Skeletal muscle tissue (tissue), 4 donors: ENCODE data around the gene LDLRAD3. TPM values are rescaled to one million over a fixed set of nuclear protein-coding genes. Genes with fewer than 3 reads are reported as not detected.

ENCODE experiments used
- H3K27ac ChIP-seq: one replicate; pipeline ENCODE4 v1.7.0; 2013; ENCODE audit warnings: mild to moderate bottlenecking, low read depth, low read length, inconsistent platforms
- H3K27me3 ChIP-seq, 3 donors: one replicate each; pipeline ENCODE4 v1.7.0; 2013; ENCODE audit warnings: low read length in 3 of 3; ENCODE audit not compliant: control insufficient read depth in 3 of 3, insufficient read depth in 3 of 3
- H3K36me3 ChIP-seq, 3 donors: one replicate each; pipeline ENCODE4 v1.7.0; 2013; ENCODE audit warnings: low read length in 3 of 3; ENCODE audit not compliant: control insufficient read depth in 3 of 3, insufficient read depth in 3 of 3
- H3K4me1 ChIP-seq, 3 donors: one replicate each; pipeline ENCODE4 v1.7.0; 2013; ENCODE audit warnings: low read length in 3 of 3, mild to moderate bottlenecking in 3 of 3; ENCODE audit not compliant: control insufficient read depth in 3 of 3, insufficient read depth in 3 of 3
- H3K4me3 ChIP-seq, 3 donors: one replicate each; pipeline ENCODE4 v1.7.0; 2013; ENCODE audit warnings: low read length in 3 of 3
- H3K9ac ChIP-seq, 3 donors: one replicate each; pipeline ENCODE4 v1.7.0; 2013; ENCODE audit warnings: low read length in 3 of 3, mild to moderate bottlenecking in 3 of 3, moderate library complexity in 2 of 3, low read depth in 1 of 3
- H3K9me3 ChIP-seq, 3 donors: one replicate each; pipeline ENCODE4 v1.7.0; 2013; ENCODE audit warnings: low read length in 3 of 3; ENCODE audit not compliant: control insufficient read depth in 3 of 3
- total RNA-seq: library from RNA; depleted of rRNA; stranded (reverse); fragments of >200 nt; gene quantifications from one replicate; pipeline ENCODE4 v1.2.3, GENCODE V29; 2014
- donor health status: Osteomylitis.

LDLRAD3 gene
- total RNA-seq, 1 donor from 2014 or later: 39.1 TPM

GRCh38 chr11:35935390-35935789 lies 8.5 kb upstream of the LDLRAD3 start:
- Histone ChIP-seq H3K9me3 (no peaks in the 10 kb centered on the region), H3K36me3 (no peaks in the 10 kb centered on the region), H3K4me3 (no peak overlapping the region), H3K27me3 (no peaks in the 10 kb centered on the region), H3K9ac (no peak overlapping the region), H3K27ac (no peak overlapping the region), H3K4me1 (peaks cover 10 to 17% (median 12%) of the 10 kb centered on the region in 3 donors)

GRCh38 chr11:35937111-35937510 lies 6.8 kb upstream of the LDLRAD3 start:
- H3K9me3 ChIP-seq: no peaks in the 10 kb centered on the region
- H3K36me3 ChIP-seq: no peaks in the 10 kb centered on the region
- H3K4me1 ChIP-seq: peaks cover 10 to 17% (median 12%) of the 10 kb centered on the region in 3 donors
- H3K27me3 ChIP-seq: no peaks in the 10 kb centered on the region
- H3K4me3 ChIP-seq: no peak overlapping the region
- H3K9ac ChIP-seq: no peak overlapping the region
- no peak overlapping the region for H3K27ac ChIP-seq

GRCh38 chr11:35937700-35938099 lies 6.2 kb upstream of the LDLRAD3 start:
- Histone ChIP-seq H3K4me3 (no peak overlapping the region), H3K9me3 (no peaks in the 10 kb centered on the region), H3K9ac (no peak overlapping the region), H3K4me1 (peaks cover 10 to 17% (median 12%) of the 10 kb centered on the region in 3 donors), H3K27ac (no peak overlapping the region), H3K36me3 (no peaks in the 10 kb centered on the region), H3K27me3 (no peaks in the 10 kb centered on the region)

GRCh38 chr11:35938231-35938630 lies 5.6 kb upstream of the LDLRAD3 start:
- H3K4me1 ChIP-seq: peaks cover 11 to 22% (median 14%) of the 10 kb centered on the region in 3 donors
- no peak overlapping the region for H3K4me3 ChIP-seq
- H3K27ac ChIP-seq: no peak overlapping the region
- no peaks in the 10 kb centered on the region for H3K36me3 ChIP-seq
- no peaks in the 10 kb centered on the region for H3K27me3 ChIP-seq
- no peak overlapping the region for H3K9ac ChIP-seq
- H3K9me3 ChIP-seq: no peaks in the 10 kb centered on the region

- peak overlapping the region; percentile 36 to 83 (median 80) for H3K9ac ChIP-seq
- H3K4me3 ChIP-seq: peak overlapping the region; percentile 75 to 81 (median 78)
- peak overlapping the region; percentile 15 for H3K27ac ChIP-seq
- H3K27me3 ChIP-seq: no peaks in the 10 kb centered on the region
- H3K9me3 ChIP-seq: no peaks in the 10 kb centered on the region
- peaks cover 16 to 25% (median 20%) of the 10 kb centered on the region in 3 donors for H3K4me1 ChIP-seq
- H3K36me3 ChIP-seq: no peaks in the 10 kb centered on the region
Observed at GRCh38 chr11:35943309-35943708, 553 bp upstream of the LDLRAD3 start.

- Histone ChIP-seq H3K4me1 (peaks cover 16 to 25% (median 20%) of the 10 kb centered on the region in 3 donors), H3K4me3 (peak overlapping the region; percentile 74 to 83 (median 79)), H3K9me3 (no peaks in the 10 kb centered on the region), H3K27ac (peak overlapping the region; percentile 61), H3K9ac (peak overlapping the region; percentile 47 to 80 (median 67)), H3K36me3 (no peaks in the 10 kb centered on the region), H3K27me3 (no peaks in the 10 kb centered on the region)
Observed at GRCh38 chr11:35944503-35945136, 758 bp downstream of the LDLRAD3 start.

GRCh38 chr11:35945137-35945518 lies 1.3 kb downstream of the LDLRAD3 start:
- H3K27me3 ChIP-seq: no peaks in the 10 kb centered on the region
- peak overlapping the region in 2 of 3 donors; percentile 60 to 80 for H3K9ac ChIP-seq
- peak overlapping the region; percentile 61 for H3K27ac ChIP-seq
- peak overlapping the region; percentile 20 to 79 (median 74) for H3K4me3 ChIP-seq
- H3K9me3 ChIP-seq: no peaks in the 10 kb centered on the region
- H3K4me1 ChIP-seq: peaks cover 16 to 25% (median 20%) of the 10 kb centered on the region in 3 donors
- no peaks in the 10 kb centered on the region for H3K36me3 ChIP-seq

- Histone ChIP-seq H3K9ac (no peak overlapping the region), H3K27me3 (no peaks in the 10 kb centered on the region)
Observed at GRCh38 chr11:35946766-35947165, 2.9 kb downstream of the LDLRAD3 start.

GRCh38 chr11:35947437-35947836 lies 3.6 kb downstream of the LDLRAD3 start:
- no peaks in the 10 kb centered on the region for H3K27me3 ChIP-seq
- no peak overlapping the region for H3K4me3 ChIP-seq
- no peak overlapping the region for H3K27ac ChIP-seq
- H3K36me3 ChIP-seq: no peaks in the 10 kb centered on the region
- no peak overlapping the region for H3K9ac ChIP-seq
- peaks cover 16 to 25% (median 20%) of the 10 kb centered on the region in 3 donors for H3K4me1 ChIP-seq
- H3K9me3 ChIP-seq: no peaks in the 10 kb centered on the region

More at GRCh38 chr11:35946766-35947165, 2.9 kb downstream of the LDLRAD3 start:
- H3K9me3 ChIP-seq: no peaks in the 10 kb centered on the region
- H3K36me3 ChIP-seq: no peaks in the 10 kb centered on the region
- H3K4me1 ChIP-seq: peaks cover 16 to 25% (median 20%) of the 10 kb centered on the region in 3 donors
- H3K4me3 ChIP-seq: no peak overlapping the region
- no peak overlapping the region for H3K27ac ChIP-seq

- H3K27ac ChIP-seq: no peak overlapping the region
- no peak overlapping the region for H3K4me3 ChIP-seq
- H3K9ac ChIP-seq: no peak overlapping the region
- no peaks in the 10 kb centered on the region for H3K36me3 ChIP-seq
- H3K9me3 ChIP-seq: no peaks in the 10 kb centered on the region
- no peaks in the 10 kb centered on the region for H3K27me3 ChIP-seq
- H3K4me1 ChIP-seq: peaks cover 12 to 20% (median 18%) of the 10 kb centered on the region in 3 donors
Observed at GRCh38 chr11:35949242-35949641, 5.4 kb downstream of the LDLRAD3 start.
